Natural killer cell treated with Interleukin-12 subunit alpha and Interleukin-12 subunit beta and Interleukin-15 and Interleukin-18, amount 100 ng/mL, for 72 hours (primary cell): ENCODE results near the gene MSRB2. TPM values are rescaled to one million over a fixed set of nuclear protein-coding genes. Genes with fewer than 3 reads are reported as not detected.

Experiments
- ATAC-seq, 2 donors: fragments of 150-1000 bp; cut with Tn5 transposase in 1 of 2; sonication (Bioruptor Pico), chemical (Tn5 transposase) in 1 of 2; 2 replicates each; pipeline ENCODE4 v1.10.0; 2021
- DNase-seq: peaks from one replicate; pipeline ENCODE4 v3.0.0; 2022; ENCODE audit warnings: low spot score
- H3K27ac Mint-ChIP-seq, 2 donors: 1 replicate in 1 of 2; 2 replicates in 1 of 2; pipeline ENCODE4 v1.8.0; 2022; ENCODE audit warnings: mixed read lengths in 2 of 2, mild to moderate bottlenecking in 1 of 2, moderate library complexity in 1 of 2
- H3K27me3 Mint-ChIP-seq, 2 donors: 1 replicate in 1 of 2; 2 replicates in 1 of 2; pipeline ENCODE4 v1.8.0; 2022; ENCODE audit warnings: mixed read lengths in 2 of 2
- H3K36me3 Mint-ChIP-seq: one replicate; pipeline ENCODE4 v1.8.0; 2022; ENCODE audit warnings: mixed read lengths
- H3K4me1 Mint-ChIP-seq, 2 donors: 1 replicate in 1 of 2; 2 replicates in 1 of 2; pipeline ENCODE4 v1.8.0; 2022; ENCODE audit warnings: low read depth in 2 of 2, mixed read lengths in 2 of 2, mild to moderate bottlenecking in 1 of 2
- H3K4me3 Mint-ChIP-seq: one replicate; pipeline ENCODE4 v1.8.0; 2022; ENCODE audit warnings: mixed read lengths
- H3K9me3 Mint-ChIP-seq: 2 replicates; pipeline ENCODE4 v1.8.0; 2022; ENCODE audit warnings: mixed read lengths
- total RNA-seq, 2 donors: library from RNA; stranded (reverse); gene quantifications; one replicate each; pipeline ENCODE4 v1.2.3, GENCODE V29; 2022

MSRB2 gene
- total RNA-seq, 2 donors from 2014 or later: 6.5 to 10.7 TPM

GRCh38 chr10:23150610-23151009 is 55.2 kb downstream of the MSRB2 start:
- Mint-ChIP-seq H3K36me3 (no peaks in the 10 kb centered on the region), H3K27me3 (peaks cover 0 to under 1% of the 10 kb centered on the region in 2 donors), H3K27ac (no peak overlapping the region), H3K4me3 (no peak overlapping the region), H3K4me1 (no peaks in the 10 kb centered on the region), H3K9me3 (no peaks in the 10 kb centered on the region)
- ATAC-seq (no peak), DNase-seq (no peak)

DNA sequence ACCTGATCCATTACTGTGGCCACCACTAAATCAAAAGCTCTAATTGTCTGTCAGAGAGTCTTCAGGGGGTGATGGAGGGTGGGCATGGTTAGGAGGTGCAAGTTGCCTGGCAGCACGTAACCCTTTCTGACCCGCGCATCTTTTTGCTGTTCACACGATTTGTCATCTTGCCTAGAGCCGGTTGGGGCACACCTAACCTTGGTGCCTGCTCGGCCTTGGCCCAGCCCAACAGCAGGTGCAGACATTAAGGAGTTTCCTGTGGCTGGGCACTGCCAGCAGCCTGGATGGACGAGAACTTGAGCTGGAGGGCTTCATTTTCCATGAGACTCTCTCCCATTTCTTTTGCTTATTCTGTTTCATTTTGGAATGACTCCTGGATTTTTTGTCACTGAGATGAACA is 55.7 kb downstream of the MSRB2 start:
- Mint-ChIP-seq H3K27ac (no peak overlapping the region), H3K27me3 (peaks cover 4 to 5% of the 10 kb centered on the region in 2 donors), H3K36me3 (no peaks in the 10 kb centered on the region), H3K9me3 (no peaks in the 10 kb centered on the region), H3K4me3 (no peak overlapping the region), H3K4me1 (peaks cover 0 to 2% of the 10 kb centered on the region in 2 donors)
- no peak for ATAC-seq
- no peak for DNase-seq

- Mint-ChIP-seq H3K9me3 (no peaks in the 10 kb centered on the region), H3K27ac (no peak overlapping the region), H3K36me3 (no peaks in the 10 kb centered on the region), H3K27me3 (peaks cover 26 to 32% of the 10 kb centered on the region in 2 donors), H3K4me1 (peaks cover 11% of the 10 kb centered on the region in 2 donors), H3K4me3 (no peak overlapping the region)
- DNase-seq (no peak), ATAC-seq (no peak)
Observed at GRCh38 chr10:23155169-23155568, 59.8 kb downstream of the MSRB2 start.

DNA sequence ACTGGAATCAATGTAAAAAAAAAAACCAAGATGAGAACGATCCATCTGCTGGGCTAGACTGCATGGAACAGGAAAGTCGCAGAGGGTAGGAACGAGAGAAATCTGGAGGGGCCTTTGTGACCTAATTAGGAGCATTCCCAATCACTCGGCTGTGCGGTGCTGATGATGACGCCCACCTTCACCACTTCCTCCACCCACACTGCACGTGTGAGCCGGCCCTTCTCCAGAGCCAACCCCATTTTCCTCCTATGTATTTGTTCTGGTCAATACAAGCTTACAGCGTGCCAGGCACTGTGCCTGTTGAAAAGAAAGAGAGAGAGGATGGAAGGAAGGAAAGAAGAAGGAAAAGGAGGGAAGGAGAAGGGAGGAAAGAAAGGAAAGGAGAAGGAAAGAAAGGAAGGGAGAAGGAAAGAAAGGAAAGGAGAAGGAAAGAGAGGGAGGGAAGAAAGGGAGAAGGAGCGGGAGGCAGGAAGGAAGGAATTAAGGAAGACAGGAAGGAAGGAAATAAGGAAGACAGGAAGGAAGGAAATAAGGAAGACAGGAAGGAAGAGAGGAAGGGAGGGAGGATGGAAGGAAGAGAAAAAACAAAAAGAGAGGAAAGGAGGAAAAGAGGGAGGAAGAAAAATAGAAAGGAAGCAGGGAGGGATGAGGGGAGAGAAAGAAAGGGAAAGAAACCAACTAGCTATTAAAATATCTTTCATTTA is 61.2 kb downstream of the MSRB2 start:
- ATAC-seq (no peak), DNase-seq (no peak)
- Mint-ChIP-seq H3K27me3 (peaks cover 32 to 44% of the 10 kb centered on the region in 2 donors), H3K27ac (no peak overlapping the region), H3K36me3 (no peaks in the 10 kb centered on the region), H3K4me3 (no peak overlapping the region), H3K4me1 (peaks cover 11% of the 10 kb centered on the region in 2 donors), H3K9me3 (no peaks in the 10 kb centered on the region)

DNA sequence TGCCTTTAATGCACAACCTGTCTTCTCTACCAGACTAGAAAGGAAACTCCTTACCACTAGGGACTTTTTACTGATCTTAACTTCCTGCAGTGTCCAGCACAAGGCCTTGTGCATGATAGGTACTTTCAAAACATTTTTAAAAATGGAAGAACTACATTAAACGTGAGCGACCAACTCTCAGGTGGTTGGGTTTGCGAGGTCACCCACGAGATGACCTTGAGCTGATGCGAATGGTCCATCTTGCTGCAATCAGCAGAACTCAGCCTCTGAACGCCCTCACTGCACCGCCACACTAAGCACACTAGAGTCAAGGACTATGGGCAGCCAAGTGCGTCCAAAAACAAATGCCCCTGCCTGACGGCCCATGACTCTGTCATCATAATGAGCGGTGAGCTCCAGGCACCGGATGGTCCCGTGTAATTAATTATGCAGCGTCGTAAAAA is 61.9 kb downstream of the MSRB2 start:
- H3K27ac Mint-ChIP-seq: no peak overlapping the region
- H3K27me3 Mint-ChIP-seq: peaks cover 32 to 44% of the 10 kb centered on the region in 2 donors
- H3K4me3 Mint-ChIP-seq: no peak overlapping the region
- H3K4me1 Mint-ChIP-seq: peaks cover 11% of the 10 kb centered on the region in 2 donors
- DNase-seq (no peak), ATAC-seq (no peak)
- no peaks in the 10 kb centered on the region for H3K36me3 Mint-ChIP-seq
- no peaks in the 10 kb centered on the region for H3K9me3 Mint-ChIP-seq

- ATAC-seq: no peak
Observed at GRCh38 chr10:23157691-23158369, 62.5 kb downstream of the MSRB2 start.

DNA sequence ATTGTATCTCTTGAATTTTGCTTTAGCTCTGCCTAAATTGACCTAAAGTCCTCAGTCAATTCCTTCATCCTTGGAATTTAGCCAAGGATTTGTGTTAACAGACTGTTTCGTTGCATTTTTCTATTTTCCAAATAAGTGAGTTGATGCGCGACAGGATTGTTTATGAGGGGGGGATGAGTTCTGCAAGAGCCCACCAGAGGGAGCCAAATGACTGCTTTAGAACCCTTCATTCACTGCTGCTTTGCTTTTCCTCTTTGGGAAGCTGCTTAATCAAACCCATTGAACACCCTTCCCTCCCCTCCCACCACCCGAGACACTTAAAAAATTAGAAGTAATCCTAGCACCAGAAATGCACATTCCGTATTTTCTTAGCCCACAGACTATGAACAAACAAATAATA is 63.0 kb downstream of the MSRB2 start:
- H3K9me3 Mint-ChIP-seq: no peaks in the 10 kb centered on the region
- peaks cover 11% of the 10 kb centered on the region in 2 donors for H3K4me1 Mint-ChIP-seq
- no peak overlapping the region for H3K4me3 Mint-ChIP-seq
- no peaks in the 10 kb centered on the region for H3K36me3 Mint-ChIP-seq
- DNase-seq: no peak
- peaks cover 32 to 44% of the 10 kb centered on the region in 2 donors for H3K27me3 Mint-ChIP-seq
- no peak for ATAC-seq
- no peak overlapping the region for H3K27ac Mint-ChIP-seq

More at GRCh38 chr10:23157691-23158369, 62.5 kb downstream of the MSRB2 start:
- H3K4me3 Mint-ChIP-seq: no peak overlapping the region
- H3K36me3 Mint-ChIP-seq: no peaks in the 10 kb centered on the region
- H3K4me1 Mint-ChIP-seq: peaks cover 11% of the 10 kb centered on the region in 2 donors
- H3K9me3 Mint-ChIP-seq: no peaks in the 10 kb centered on the region
- DNase-seq: no peak
- H3K27ac Mint-ChIP-seq: no peak overlapping the region
- peaks cover 32 to 44% of the 10 kb centered on the region in 2 donors for H3K27me3 Mint-ChIP-seq

DNA sequence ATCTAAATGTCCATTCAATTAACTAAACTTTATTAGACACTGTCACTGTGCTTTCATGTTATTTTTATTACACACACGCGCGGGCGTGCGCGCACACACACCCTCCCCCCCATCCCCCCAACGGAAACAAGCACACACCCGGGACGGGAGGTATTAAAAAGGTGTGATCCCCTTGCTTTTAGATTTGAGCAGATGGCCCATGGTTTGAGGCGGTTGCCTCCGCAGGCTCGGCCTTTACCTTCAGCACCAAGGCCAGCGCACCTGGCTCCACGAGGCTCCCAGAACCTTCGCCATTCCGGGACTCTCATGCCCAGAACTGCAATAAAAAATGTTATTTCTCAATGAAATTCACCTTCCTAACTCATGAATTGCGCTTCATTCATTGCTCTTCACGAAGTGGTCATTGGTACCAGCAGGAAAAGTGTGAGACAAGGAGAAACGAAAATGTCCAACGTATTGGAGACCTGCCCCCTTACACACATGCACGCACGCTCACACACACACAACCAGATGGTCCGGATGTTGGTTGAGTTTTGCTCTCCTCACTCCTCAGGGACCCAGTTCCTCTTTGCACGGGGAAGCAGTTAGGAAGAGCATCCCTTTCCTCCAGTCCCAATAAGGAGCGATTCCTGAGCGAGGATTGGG is 76.0 kb downstream of the MSRB2 start:
- H3K27ac Mint-ChIP-seq: no peak overlapping the region

More for the DNA sequence above, 76.0 kb downstream of the MSRB2 start:
- Mint-ChIP-seq H3K4me1 (no peaks in the 10 kb centered on the region), H3K4me3 (no peak overlapping the region), H3K36me3 (no peaks in the 10 kb centered on the region), H3K9me3 (no peaks in the 10 kb centered on the region), H3K27me3 (peaks cover 41 to 65% of the 10 kb centered on the region in 2 donors)
- DNase-seq (no peak), ATAC-seq (no peak)

Other genes with a start within 250 kb of the MSRB2 start
- gene ARMC3, start 167.5 kb upstream of the MSRB2 start, total RNA-seq: not detected
- not detected for gene PTF1A, start 96.7 kb downstream of the MSRB2 start, total RNA-seq
- gene C10orf67, start 249.2 kb downstream of the MSRB2 start, total RNA-seq: not detected